Activated T-cell treated with anti-CD3 and anti-CD28 coated beads for 1 hour (primary cell): Measurements from ENCODE around the gene SMAD7.
"Not testable (repeated sequence)": the region's sequence is repeated elsewhere in the genome, so short reads cannot be mapped to it uniquely, and the experiment has no call there.

Source experiments
- DNase-seq: peaks from one replicate; pipeline ENCODE4 v3.0.0-alpha.2; 2020; ENCODE audit warnings: low read depth

The SMAD7 gene

DNA sequence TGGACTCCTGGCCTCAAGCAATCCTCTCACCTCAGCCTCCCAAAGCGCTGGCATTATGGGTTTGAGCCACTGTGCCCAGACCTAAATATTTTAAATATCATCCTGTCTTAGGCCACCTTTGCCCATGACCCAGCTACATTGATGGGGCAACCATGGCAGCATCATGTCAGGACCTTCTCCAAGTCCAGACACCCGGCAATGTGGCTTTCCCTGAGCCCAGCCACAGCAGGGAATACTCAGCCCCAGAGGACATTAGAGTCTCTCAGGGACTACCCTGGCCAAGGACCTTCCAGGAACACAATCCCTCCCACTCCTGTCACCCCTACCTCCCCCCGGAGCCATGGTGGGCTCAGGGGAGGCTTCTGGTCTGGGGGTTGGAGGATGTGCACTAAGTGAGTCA lies 72.8 kb downstream of the SMAD7 start:
- DNase-seq = no peak

DNA sequence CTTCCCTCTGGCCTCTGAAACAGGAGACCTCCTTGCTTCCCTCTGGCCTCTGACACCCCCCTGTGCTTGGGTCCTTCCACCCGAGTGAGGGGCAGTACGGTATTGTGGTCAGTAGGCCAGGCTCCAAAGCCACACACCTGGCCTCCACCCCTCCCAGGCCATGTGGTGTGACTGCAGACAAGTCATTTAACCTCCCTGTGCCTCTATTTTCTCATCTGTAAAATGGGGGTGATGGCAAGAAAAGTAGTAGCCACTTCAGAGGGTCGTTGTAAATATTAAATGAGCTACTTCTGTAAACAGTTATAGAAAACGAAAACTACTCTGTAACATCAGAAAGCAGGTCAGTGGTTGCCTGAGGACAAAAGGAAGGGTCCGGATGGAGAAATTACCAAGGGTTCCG lies 74.2 kb downstream of the SMAD7 start:
- DNase-seq = no peak

DNA sequence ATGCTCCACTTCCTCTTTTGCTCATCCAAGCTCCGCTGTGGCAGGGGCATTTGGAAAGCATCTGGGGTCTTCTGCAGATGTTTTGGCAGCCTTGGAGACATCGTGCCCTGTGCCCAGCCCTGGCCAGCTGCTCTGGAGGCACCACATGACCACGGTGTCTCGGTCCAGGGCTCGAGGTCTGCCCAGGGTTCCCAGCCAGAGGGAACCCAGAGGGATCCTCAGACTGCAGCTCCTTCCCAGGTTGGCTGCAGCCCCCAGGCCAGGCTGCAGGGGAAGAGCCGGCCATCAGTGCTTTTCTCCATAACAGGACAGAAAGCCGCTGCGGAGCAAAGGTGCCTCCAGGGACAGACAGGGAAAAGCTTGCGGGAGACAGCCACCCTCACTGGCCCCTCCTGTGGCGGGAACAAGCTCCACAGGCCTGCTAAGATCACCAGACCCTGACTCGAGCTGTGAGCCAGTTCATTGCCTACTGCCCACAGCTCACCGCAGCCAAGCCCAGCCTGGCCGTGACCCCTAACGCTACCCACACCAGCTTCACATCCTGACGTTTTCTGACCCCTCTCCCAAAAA lies 74.7 kb downstream of the SMAD7 start:
- DNase-seq = no peak

GRCh38 chr18:48875314-48875941 lies 75.3 kb downstream of the SMAD7 start:
- DNase-seq = no peak

- no peak for DNase-seq
Measured at GRCh38 chr18:48874701-48875162, 76.0 kb downstream of the SMAD7 start.

- DNase-seq = no peak
Measured at GRCh38 chr18:48874233-48874632, 76.5 kb downstream of the SMAD7 start.

- no peak for DNase-seq
Measured at GRCh38 chr18:48872234-48873145, 78.3 kb downstream of the SMAD7 start.

- no peak for DNase-seq
Measured at GRCh38 chr18:48871391-48872166, 79.2 kb downstream of the SMAD7 start.

GRCh38 chr18:48870926-48871325 lies 79.8 kb downstream of the SMAD7 start:
- DNase-seq = not testable (repeated sequence)
